ENCODE measurements around the gene SPRR2G.
"Not testable (repeated sequence)": the region's sequence is repeated elsewhere in the genome, so short reads cannot be mapped to it uniquely, and the experiment has no call there.

SPRR2G gene

DNA sequence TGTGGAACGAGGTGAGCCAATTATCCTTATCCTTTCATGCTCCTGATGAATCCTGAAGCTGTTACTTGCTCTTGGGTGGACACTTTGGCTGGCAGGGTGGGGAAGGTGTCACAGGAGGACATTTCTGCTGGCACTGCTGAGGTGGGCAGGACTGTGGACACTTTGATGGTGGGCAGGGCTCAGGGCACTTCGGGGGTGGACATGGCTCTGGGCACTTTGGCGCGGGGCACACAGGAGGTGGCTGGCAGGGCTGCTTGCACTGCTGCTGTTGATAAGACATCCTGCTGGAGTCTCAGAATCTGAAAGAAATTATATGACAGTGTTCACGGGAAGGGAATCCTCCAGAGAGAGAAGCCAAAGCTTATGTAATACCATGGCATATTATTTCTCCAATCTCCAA is 38.2 kb downstream of the SPRR2G start:
- not testable (repeated sequence) for DNase-seq

GRCh38 chr1:153100245-153100644 is 50.4 kb downstream of the SPRR2G start:
- no peak for DNase-seq
